Activated T-helper 1 cell treated with anti-CD3 and anti-CD28 coated beads, Interleukin-12 subunit alpha, Interleukin-12 subunit beta, Interleukin-2, Interleukin-4 antibody, amounts not matched to agents 30 ng/mL and 10 ng/mL and 1 ng/mL, durations not matched to agents 14 hours and 24 hours and 36 hours (primary cell): ENCODE results near the gene WDR82. TPM values are rescaled to one million over a fixed set of nuclear protein-coding genes. Genes with fewer than 3 reads are reported as not detected.

Source experiments
- DNase-seq: peaks from one replicate; pipeline ENCODE4 v3.0.0; 2021; ENCODE audit warnings: low spot score
- H3K27ac Mint-ChIP-seq: one replicate; pipeline ENCODE4 v1.8.0; 2021; ENCODE audit warnings: mild to moderate bottlenecking, mixed read lengths
- H3K27me3 Mint-ChIP-seq: one replicate; pipeline ENCODE4 v1.8.0; 2022; ENCODE audit warnings: mild to moderate bottlenecking, moderate library complexity, mixed read lengths; ENCODE audit not compliant: insufficient read depth
- H3K36me3 Mint-ChIP-seq: one replicate; pipeline ENCODE4 v1.8.0; 2021; ENCODE audit warnings: low read depth, mixed read lengths
- H3K4me1 Mint-ChIP-seq: one replicate; pipeline ENCODE4 v1.8.0; 2021; ENCODE audit warnings: low read depth, mixed read lengths
- H3K4me3 Mint-ChIP-seq: one replicate; pipeline ENCODE4 v1.8.0; 2021; ENCODE audit warnings: mild to moderate bottlenecking, moderate library complexity, mixed read lengths
- H3K9me3 Mint-ChIP-seq: one replicate; pipeline ENCODE4 v1.8.0; 2021; ENCODE audit warnings: mixed read lengths
- intact Hi-C: fragments of 100-400 bp; cut with micrococcal nuclease; formaldehyde crosslinking; loops from one replicate; pipeline ENCODE4 v1.15.1; 2024
- total RNA-seq: library from RNA; stranded (reverse); gene quantifications from 2 replicates; pipeline ENCODE4 v1.2.3, GENCODE V29; 2022

The WDR82 gene
- total RNA-seq, 1 donor from 2014 or later, result 105 TPM

DNA sequence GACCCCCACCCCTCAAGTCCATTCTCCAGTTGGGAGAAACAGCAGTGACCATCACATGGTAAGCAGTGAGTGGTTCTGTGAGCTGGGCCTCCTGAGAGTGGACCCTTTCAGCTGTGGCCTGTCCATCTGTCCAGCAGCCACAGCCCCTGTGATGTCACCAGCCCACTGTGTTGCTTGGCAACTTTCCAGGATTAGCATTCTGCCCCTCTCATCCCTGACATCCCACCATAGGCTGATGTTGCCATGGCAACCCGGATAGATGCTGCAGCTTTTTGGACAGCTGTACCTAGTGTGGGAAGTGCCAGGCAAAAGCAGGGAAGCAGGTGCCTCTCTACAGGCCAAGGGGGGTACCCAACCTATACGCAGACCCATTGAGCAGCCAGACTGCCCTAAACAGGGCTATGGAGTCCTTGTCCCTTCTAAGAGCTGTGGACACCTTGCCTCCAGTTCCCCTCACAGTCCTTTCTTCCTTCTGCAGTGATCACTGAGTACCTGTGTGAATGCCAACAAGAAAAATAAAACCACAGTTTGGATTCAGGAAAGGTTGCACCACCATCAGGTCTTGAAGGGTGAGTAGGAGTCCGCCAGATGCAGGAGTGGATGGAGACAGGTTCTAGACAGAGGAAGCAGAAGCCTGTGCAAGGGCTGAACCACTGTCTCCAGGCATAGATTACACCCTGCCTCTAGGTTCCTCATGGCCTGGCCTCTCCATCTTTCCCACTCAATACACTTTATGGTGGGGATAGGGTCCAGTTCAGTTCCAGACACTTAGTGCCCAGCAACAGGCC lies 37.7 kb upstream of the WDR82 start, which contains the start of gene DNAH1:
DNAH1 (plus strand) TSS at position 343 of the 788 bp plus-strand sequence. CDS start 6,124 bp downstream, outside the sequence.
- H3K9me3 Mint-ChIP-seq, result no peaks in the 10 kb centered on the region
- intact Hi-C loops, result loop anchor here (2.0 kb wide), 1 partner anchor 27 kb away; no protein-coding TSS in a partner anchor
- no peaks in the 10 kb centered on the region for H3K27me3 Mint-ChIP-seq
- H3K4me3 Mint-ChIP-seq, result no peak within 1 kb of the TSS
- peaks cover 2% of the 10 kb centered on the region for H3K36me3 Mint-ChIP-seq
- peak within 1 kb of the TSS; percentile 34 for H3K27ac Mint-ChIP-seq
- peaks cover 22% of the 10 kb centered on the region for H3K4me1 Mint-ChIP-seq
- DNase-seq, result no peak

DNA sequence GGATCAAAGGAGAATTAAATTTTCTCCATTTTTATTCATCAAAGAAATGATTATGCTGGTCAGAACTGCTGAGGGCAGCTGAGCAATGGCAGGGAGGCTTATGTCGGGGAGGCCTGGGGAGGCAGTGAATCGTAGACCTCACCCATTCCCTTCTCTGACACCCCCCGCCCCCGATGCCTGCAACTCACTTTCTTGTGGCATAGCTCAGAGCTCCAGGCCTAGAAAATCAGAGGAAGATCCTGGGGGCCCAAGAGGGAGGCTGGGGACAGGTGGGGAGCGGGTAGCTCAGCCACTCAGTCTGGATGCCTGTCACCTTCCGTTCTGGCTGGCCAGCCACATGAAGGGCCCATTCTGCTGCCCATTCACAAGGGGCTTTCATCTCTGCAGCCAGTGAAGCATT lies 36.6 kb upstream of the WDR82 start:
- peaks cover 5% of the 10 kb centered on the region for H3K36me3 Mint-ChIP-seq
- intact Hi-C loops, result no loop called here
- no peak for DNase-seq
- peaks cover 32% of the 10 kb centered on the region for H3K4me1 Mint-ChIP-seq
- no peaks in the 10 kb centered on the region for H3K27me3 Mint-ChIP-seq
- H3K9me3 Mint-ChIP-seq, result no peaks in the 10 kb centered on the region
- H3K4me3 Mint-ChIP-seq, result no peak overlapping the region
- peak overlapping the region; percentile 9 for H3K27ac Mint-ChIP-seq

DNA sequence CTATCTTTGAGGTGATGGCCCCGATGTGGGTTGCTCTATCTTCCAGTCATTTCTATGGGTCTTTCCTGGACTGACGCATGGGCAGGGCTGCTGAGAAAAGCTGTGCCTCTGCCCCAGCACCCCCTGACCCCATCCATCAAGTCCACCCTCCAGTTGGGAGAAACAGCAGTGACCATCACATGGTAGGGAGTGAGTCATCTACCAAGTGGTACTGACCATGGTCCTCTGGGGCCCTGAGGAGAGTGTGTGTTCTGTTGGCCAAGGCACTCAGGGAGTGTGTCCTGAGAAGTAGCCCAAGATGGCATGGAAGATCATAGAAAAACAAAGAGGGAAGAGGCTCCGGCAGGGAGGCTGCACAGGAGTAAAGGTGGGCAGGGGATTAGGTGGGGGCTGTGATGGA lies 36.0 kb upstream of the WDR82 start:
- intact Hi-C loops, result no loop called here
- Mint-ChIP-seq H3K9me3 (no peaks in the 10 kb centered on the region), H3K27ac (peak overlapping the region; percentile 9), H3K4me1 (peaks cover 36% of the 10 kb centered on the region), H3K4me3 (no peak overlapping the region), H3K27me3 (no peaks in the 10 kb centered on the region), H3K36me3 (peaks cover 7% of the 10 kb centered on the region)
- no peak for DNase-seq

DNA sequence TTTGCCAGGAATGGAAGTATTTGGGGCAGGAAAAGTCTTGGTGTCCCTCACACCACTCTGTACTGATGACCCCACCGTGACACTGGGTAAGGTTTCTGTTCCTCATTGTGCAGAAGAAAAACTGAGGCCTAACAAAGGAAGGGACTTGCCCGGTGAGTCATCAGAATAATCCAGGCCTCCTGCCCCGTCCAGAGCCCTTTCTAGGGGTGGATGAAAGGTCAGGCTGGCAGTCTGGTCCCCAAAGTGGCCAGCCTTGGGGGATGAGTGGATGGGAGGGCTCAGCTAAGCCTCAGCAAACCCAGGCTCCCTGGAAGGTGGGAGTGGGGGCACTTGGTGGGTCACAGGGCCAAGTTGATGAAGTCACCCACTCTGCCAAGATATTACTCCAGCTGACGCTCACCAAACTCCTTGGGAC lies 35.3 kb upstream of the WDR82 start:
- H3K4me3 Mint-ChIP-seq, result no peak overlapping the region
- H3K27ac Mint-ChIP-seq, result no peak overlapping the region
- H3K9me3 Mint-ChIP-seq, result no peaks in the 10 kb centered on the region
- peaks cover 7% of the 10 kb centered on the region for H3K36me3 Mint-ChIP-seq
- intact Hi-C loops, result no loop called here
- peaks cover 36% of the 10 kb centered on the region for H3K4me1 Mint-ChIP-seq
- DNase-seq, result no peak
- no peaks in the 10 kb centered on the region for H3K27me3 Mint-ChIP-seq

DNA sequence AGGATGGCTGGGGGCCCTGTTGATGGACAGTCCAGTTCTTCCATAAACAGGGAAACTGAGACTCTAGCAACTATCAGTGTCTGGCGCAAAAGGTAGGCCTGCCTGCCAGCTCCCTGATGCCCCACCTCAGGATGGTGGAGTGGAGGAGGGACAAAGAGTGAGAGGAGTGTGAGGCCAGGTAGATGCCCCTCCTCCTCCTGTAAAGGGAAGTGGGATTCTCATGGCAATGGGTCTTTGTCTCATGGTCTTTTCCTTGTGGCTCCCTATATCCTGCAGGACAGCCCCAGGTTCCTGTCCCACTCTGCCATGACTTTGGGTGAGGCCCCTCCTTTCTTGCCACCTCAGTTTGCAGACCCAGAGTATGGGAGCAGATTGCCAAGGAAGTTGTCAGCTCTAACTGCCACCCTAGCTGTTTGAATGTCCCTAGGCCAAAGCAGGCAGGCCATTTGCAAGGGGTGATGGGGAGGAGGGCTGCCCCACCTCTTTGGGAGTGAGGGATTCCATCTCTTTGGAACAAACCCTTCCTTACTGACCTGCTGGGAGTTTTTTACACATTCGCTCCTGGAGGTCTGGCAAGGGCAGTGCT lies 34.8 kb upstream of the WDR82 start:
- Mint-ChIP-seq H3K27me3 (no peaks in the 10 kb centered on the region), H3K9me3 (no peaks in the 10 kb centered on the region), H3K36me3 (peaks cover 10% of the 10 kb centered on the region), H3K4me3 (no peak overlapping the region), H3K4me1 (peaks cover 41% of the 10 kb centered on the region), H3K27ac (no peak overlapping the region)
- intact Hi-C loops, result no loop called here
- DNase-seq, result no peak

DNA sequence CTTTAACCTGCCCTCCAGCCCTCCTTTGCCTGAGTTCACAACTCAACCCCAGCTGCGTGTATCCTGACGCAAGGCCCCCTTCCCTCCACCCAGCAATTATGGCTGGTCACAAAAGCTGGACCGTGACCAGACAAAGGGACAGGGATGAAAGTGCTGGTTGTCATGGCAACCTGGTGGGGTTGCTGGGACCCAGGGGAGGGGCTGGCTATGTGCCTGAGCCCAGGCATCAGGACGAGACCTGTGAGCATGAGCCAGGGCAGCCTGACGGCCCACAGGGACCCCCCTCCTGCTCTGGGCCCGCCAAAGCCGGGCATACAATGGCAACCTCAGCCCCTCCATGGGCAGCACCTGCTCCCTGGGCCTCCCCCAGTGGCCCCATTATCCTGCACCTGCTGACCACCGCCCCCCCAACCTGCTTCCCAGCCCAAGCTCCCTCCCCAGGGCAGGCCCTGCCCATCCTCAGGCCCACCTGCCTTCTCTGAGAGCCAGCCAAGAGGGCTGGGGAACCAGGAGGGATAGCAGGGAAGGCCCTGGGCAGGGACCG lies 33.2 kb upstream of the WDR82 start:
- Mint-ChIP-seq H3K36me3 (peaks cover 10% of the 10 kb centered on the region), H3K4me3 (no peak overlapping the region), H3K9me3 (no peaks in the 10 kb centered on the region), H3K4me1 (peaks cover 49% of the 10 kb centered on the region), H3K27ac (peak overlapping the region; percentile 63), H3K27me3 (no peaks in the 10 kb centered on the region)
- intact Hi-C loops, result no loop called here
- DNase-seq, result no peak

DNA sequence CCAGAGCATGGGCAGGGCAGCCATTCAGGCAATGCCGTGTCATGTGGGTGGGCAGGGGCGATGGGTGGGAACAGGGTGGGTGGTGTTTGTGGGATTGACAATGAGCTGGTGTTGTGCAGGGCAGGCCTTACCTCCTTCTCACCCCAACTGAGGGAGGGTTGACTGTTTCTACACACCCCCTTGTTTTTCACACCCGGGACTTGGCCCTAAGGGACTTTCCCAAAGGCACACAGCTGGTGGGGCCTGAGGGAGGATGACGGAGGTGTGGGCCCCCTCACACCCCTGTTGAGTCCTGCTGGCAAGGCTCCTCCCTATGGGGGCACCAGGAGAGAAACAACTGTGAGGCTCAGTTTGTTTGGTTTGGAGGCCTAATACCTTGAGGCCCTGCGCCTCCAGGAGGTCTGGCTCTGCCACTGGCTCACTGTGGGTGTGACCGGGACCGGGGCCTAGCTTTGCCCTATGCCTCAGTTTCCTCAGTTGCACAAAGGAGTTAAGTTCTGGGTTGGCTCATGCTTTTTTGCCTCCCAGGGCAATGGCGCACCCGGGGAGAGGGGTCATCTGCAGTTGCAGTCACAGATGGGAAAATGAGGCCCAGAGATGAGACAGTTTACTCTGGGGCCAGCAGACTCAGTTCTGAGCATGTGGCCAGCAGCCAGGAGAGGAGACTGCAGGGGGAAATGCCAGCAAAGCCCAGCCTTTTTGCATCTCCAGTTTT lies 32.6 kb upstream of the WDR82 start:
- peaks cover 11% of the 10 kb centered on the region for H3K36me3 Mint-ChIP-seq
- H3K27me3 Mint-ChIP-seq, result no peaks in the 10 kb centered on the region
- intact Hi-C loops, result no loop called here
- H3K9me3 Mint-ChIP-seq, result no peaks in the 10 kb centered on the region
- DNase-seq, result peak; percentile 29
- peaks cover 43% of the 10 kb centered on the region for H3K4me1 Mint-ChIP-seq
- H3K4me3 Mint-ChIP-seq, result peak overlapping the region; percentile 22
- H3K27ac Mint-ChIP-seq, result peak overlapping the region; percentile 63

DNA sequence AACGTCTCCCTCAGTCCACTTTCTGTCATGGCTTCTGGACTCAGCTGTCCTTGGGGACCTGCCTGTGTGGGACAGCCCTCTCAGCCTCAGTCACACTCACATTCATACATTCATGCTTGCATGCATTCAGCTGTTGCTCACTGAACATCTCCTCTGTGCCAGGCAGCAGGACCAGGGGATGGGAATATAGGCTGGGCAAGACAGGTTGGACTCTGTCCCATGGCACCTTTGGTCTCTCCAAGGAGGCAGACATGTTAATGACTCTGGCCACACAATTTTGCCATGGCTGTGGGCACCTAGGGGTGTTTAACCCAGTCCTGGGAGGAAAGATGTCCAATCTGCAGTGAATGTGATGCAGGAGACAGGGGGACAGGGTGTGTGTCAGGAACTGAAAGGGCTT lies 29.9 kb upstream of the WDR82 start:
- no peak for DNase-seq
- Mint-ChIP-seq H3K4me1 (peaks cover 39% of the 10 kb centered on the region), H3K27me3 (no peaks in the 10 kb centered on the region), H3K9me3 (no peaks in the 10 kb centered on the region), H3K27ac (no peak overlapping the region), H3K4me3 (no peak overlapping the region), H3K36me3 (peaks cover 18% of the 10 kb centered on the region)
- intact Hi-C loops, result no loop called here

DNA sequence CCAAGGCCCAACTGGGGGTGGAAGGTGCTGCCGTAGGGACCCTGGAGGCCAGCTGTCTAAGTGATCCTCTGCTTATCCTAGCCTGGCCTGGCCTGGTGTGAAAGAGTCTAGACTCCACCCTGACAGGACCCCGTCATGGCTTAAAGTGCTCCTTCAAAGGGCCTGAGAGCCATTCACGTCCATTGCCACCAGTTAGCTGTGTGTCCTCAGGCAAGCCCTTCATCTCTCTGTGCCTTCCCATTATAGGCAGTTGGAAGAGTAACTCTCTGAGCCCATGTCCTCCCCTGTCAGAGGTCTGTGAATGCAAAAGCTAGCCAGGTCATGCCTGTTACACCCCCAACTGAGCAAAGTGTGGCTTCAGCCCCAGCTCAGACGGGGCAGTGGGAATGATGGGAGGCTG lies 28.5 kb upstream of the WDR82 start:
- H3K4me1 Mint-ChIP-seq, result peaks cover 34% of the 10 kb centered on the region
- no peak overlapping the region for H3K27ac Mint-ChIP-seq

DNA sequence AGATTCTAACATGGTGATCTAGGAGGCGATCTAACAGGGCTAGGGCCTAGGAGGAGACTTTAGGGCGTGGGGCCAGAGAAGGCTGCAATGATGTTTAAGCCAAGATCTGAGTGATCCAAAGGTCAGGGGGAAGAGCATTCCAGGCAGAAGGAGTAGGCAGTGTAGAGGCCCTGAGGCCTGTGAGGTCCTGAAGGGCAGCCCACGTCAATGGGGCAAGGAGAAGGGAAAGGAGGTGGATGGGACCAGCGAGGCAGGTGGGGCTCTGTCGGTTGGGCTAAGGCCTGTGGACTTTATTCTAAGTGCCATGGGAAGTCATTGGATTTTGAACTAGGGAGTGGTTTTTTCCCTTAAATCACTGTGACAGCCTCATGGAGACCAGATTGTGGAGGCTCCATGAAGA lies 27.5 kb upstream of the WDR82 start:
- H3K27me3 Mint-ChIP-seq, result no peaks in the 10 kb centered on the region
- H3K36me3 Mint-ChIP-seq, result peaks cover 16% of the 10 kb centered on the region
- peaks cover 29% of the 10 kb centered on the region for H3K4me1 Mint-ChIP-seq
- no peak for DNase-seq
- no peaks in the 10 kb centered on the region for H3K9me3 Mint-ChIP-seq
- H3K27ac Mint-ChIP-seq, result no peak overlapping the region
- no peak overlapping the region for H3K4me3 Mint-ChIP-seq
- intact Hi-C loops, result no loop called here

More for the DNA sequence above, 28.5 kb upstream of the WDR82 start:
- peaks cover 18% of the 10 kb centered on the region for H3K36me3 Mint-ChIP-seq
- H3K4me3 Mint-ChIP-seq, result no peak overlapping the region
- no peaks in the 10 kb centered on the region for H3K27me3 Mint-ChIP-seq
- intact Hi-C loops, result no loop called here
- DNase-seq, result no peak
- no peaks in the 10 kb centered on the region for H3K9me3 Mint-ChIP-seq

DNA sequence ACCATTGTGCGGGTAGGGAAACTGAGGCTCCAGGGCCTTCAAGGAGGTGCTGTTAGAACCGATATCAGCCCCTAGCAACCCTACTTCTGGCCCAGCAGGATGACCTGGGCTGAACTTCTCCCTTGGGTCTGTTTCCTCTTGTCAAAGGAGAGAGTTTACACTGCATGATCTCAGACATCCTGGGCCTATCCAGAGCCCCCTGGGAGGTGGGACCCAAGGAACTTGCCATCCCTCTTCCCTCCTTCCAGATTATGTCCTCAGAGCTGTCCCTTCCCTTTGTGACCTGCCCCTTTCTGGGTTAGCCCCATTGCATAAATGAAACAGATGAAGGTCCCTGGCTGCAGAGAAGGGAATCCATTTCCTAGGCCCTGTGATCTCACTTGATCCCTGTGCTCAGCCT lies 25.4 kb upstream of the WDR82 start:
- no peak overlapping the region for H3K27ac Mint-ChIP-seq
- H3K9me3 Mint-ChIP-seq, result no peaks in the 10 kb centered on the region
- H3K36me3 Mint-ChIP-seq, result peaks cover 13% of the 10 kb centered on the region
- DNase-seq, result no peak
- intact Hi-C loops, result no loop called here
- no peaks in the 10 kb centered on the region for H3K27me3 Mint-ChIP-seq
- H3K4me3 Mint-ChIP-seq, result no peak overlapping the region
- peaks cover 18% of the 10 kb centered on the region for H3K4me1 Mint-ChIP-seq

DNA sequence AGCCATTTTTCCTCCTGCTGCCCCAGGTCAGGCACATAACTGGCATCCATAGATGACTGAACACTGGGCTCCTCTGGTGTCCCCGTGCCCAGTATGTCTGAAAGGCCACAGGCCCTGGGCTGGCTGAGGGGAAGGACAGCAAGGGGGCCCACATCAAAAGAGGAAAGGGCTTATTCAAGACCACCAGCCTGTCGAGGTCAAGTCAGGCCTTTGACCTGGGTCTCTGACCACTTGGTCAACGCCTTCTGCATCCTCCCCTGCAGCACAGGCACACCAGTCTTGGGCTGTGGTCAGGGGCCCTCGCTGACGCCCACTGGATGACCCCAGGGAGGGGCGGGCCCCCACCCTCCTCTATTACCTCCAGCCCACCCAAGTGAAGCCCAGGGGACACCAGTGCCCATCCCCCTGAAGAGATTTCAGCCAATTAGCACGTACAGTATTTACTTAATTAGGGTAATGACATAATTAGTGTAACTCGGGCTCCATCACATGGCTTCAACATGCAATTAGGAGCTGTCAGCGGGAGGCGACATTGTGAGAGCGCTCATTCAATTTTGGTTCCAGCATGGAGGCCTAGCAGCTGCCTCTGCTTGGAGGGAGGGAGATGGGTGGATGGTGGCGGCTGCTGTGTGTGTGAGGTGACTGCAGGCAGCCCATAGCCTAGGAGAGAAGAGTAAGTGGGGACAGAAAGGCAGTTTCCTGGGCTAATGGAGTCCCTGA lies 24.1 kb upstream of the WDR82 start:
- no peaks in the 10 kb centered on the region for H3K27me3 Mint-ChIP-seq
- no peaks in the 10 kb centered on the region for H3K9me3 Mint-ChIP-seq
- peaks cover 10% of the 10 kb centered on the region for H3K36me3 Mint-ChIP-seq
- intact Hi-C loops, result no loop called here
- H3K27ac Mint-ChIP-seq, result no peak overlapping the region
- H3K4me1 Mint-ChIP-seq, result peaks cover 6% of the 10 kb centered on the region
- H3K4me3 Mint-ChIP-seq, result no peak overlapping the region
- no peak for DNase-seq
